OCI-LY7 (cell line): Measurements from ENCODE around the gene FIS1. TPM values are rescaled to one million over a fixed set of nuclear protein-coding genes. Genes with fewer than 3 reads are reported as not detected.
"Not testable (repeated sequence)": the region's sequence is repeated elsewhere in the genome, so short reads cannot be mapped to it uniquely, and the experiment has no call there.

Experiments used
- BruUV-seq: library from RNA; stranded (reverse); fragments of 400-500 nt; replicated peaks from 2 replicates; lab custom pipeline; 2021; lab: Mats Ljungman, UMichigan
- CTCF ChIA-PET: fragments of 300-600 bp; sonication (Branson Sonifier 250); formaldehyde crosslinking; loops from one replicate; lab custom pipeline; 2022; ENCODE audit warnings: antibody characterized with exemption; ENCODE audit not compliant: unreplicated experiment; lab: Charles Lee
- POLR2A ChIA-PET: fragments of 300-600 bp; sonication (Branson Sonifier 250); formaldehyde crosslinking; loops from one replicate; lab custom pipeline; 2022; ENCODE audit warnings: antibody characterized with exemption; lab: Charles Lee
- DNase-seq: peaks from one replicate; pipeline ENCODE4 v3.0.0-alpha.2; 2015; ENCODE audit warnings: low spot score
- H2AFZ ChIP-seq: fragments of 200-600 bp; sonication (generic), shearing (Covaris generic); 2 replicates; pipeline ENCODE4 v1.6.1; 2014; ENCODE audit warnings: mild to moderate bottlenecking, antibody characterized with exemption, low read length, moderate library complexity
- H3K27ac ChIP-seq: fragments of 200-600 bp; sonication (generic); 2 replicates; pipeline ENCODE4 v1.5.1; 2014; ENCODE audit warnings: mixed run types, low read depth, mild to moderate bottlenecking, moderate library complexity, low read length, inconsistent platforms; ENCODE audit not compliant: poor library complexity, severe bottlenecking
- H3K36me3 ChIP-seq: fragments of 200-600 bp; sonication (generic); 2 replicates; pipeline ENCODE4 v1.6.1; 2014; ENCODE audit warnings: mild to moderate bottlenecking, antibody characterized with exemption, low read length, moderate library complexity, mixed read lengths; ENCODE audit not compliant: insufficient read depth
- H3K4me1 ChIP-seq: fragments of 200-600 bp; sonication (generic); 2 replicates; pipeline ENCODE4 v1.5.1; 2014; ENCODE audit warnings: mild to moderate bottlenecking, low read length; ENCODE audit not compliant: insufficient read depth, poor library complexity, severe bottlenecking
- H3K4me2 ChIP-seq: fragments of 200-600 bp; sonication (generic); 2 replicates; pipeline ENCODE4 v1.6.1; 2014; ENCODE audit warnings: mild to moderate bottlenecking, low read length
- H3K4me3 ChIP-seq: fragments of 200-600 bp; sonication (generic); 2 replicates; pipeline ENCODE4 v1.5.1; 2014; ENCODE audit warnings: mild to moderate bottlenecking, low read depth, low read length; ENCODE audit not compliant: poor library complexity, severe bottlenecking
- H3K79me2 ChIP-seq: fragments of 200-600 bp; sonication (generic); 2 replicates; pipeline ENCODE4 v1.6.1; 2016; ENCODE audit warnings: low read depth, mild to moderate bottlenecking, low read length, moderate library complexity, mixed read lengths; ENCODE audit not compliant: insufficient read depth
- H3K9me2 ChIP-seq: fragments of 200-600 bp; sonication (generic); 2 replicates; pipeline ENCODE4 v1.6.1; 2016; ENCODE audit warnings: mild to moderate bottlenecking, low read length, mixed read lengths; ENCODE audit not compliant: insufficient read depth
- H3K9me3 ChIP-seq: fragments of 200-600 bp; sonication (generic); 2 replicates; pipeline ENCODE4 v1.6.1; 2014; ENCODE audit warnings: mild to moderate bottlenecking, mixed run types, low read length, mixed read lengths
- H4K20me1 ChIP-seq: fragments of 200-600 bp; sonication (generic); 2 replicates; pipeline ENCODE4 v1.6.1; 2014; ENCODE audit warnings: mild to moderate bottlenecking, antibody characterized with exemption, low read length, moderate library complexity, mixed read lengths; ENCODE audit not compliant: insufficient read depth
- EZH2phosphoT487 ChIP-seq: fragments of 200-600 bp; sonication (generic); IDR thresholded peaks from 2 replicates; pipeline ENCODE4 v1.6.1; 2018; ENCODE audit warnings: low read depth, borderline replicate concordance, mild to moderate bottlenecking, mixed run types, antibody characterized with exemption, low read length, moderate library complexity, mixed read lengths
- intact Hi-C: fragments of 100-400 bp; cut with micrococcal nuclease; formaldehyde crosslinking; loops from one replicate; pipeline ENCODE4 v1.10.0; 2022; ENCODE audit not compliant: unreplicated experiment
- total RNA-seq, 2 experiments: library from RNA; depleted of rRNA in 1 of 2; stranded (reverse); fragments of >200 nt in 1 of 2; shearing (Covaris generic) in 1 of 2; gene quantifications; 2 replicates each; pipeline ENCODE4 v1.2.3, GENCODE V29; 2014 to 2022
- TF ChIP-seq, protein P1 (sequence below): fragments of 200-600 bp; sonication (generic); conservative IDR thresholded peaks from 2 replicates; pipeline ENCODE4 v1.5.1; 2014; ENCODE audit warnings: mild to moderate bottlenecking, antibody characterized with exemption, low read length, moderate library complexity, mixed read lengths

Gene FIS1
- total RNA-seq, 2 experiments from 2014 or later, result 92.7 to 102 TPM

- Histone ChIP-seq H2AFZ (no peak overlapping the region), H3K9me2 (no peaks in the 10 kb centered on the region), H3K27ac (no peak overlapping the region), H3K9me3 (no peaks in the 10 kb centered on the region), H3K79me2 (no peaks in the 10 kb centered on the region), H3K4me1 (no peaks in the 10 kb centered on the region), H3K4me3 (no peak overlapping the region), H3K4me2 (no peak overlapping the region), H4K20me1 (no peaks in the 10 kb centered on the region), H3K36me3 (no peaks in the 10 kb centered on the region)
- POLR2A ChIA-PET, result no interaction called here
- no peak for TF ChIP-seq EZH2phosphoT487
- TF ChIP-seq, protein P1, sequence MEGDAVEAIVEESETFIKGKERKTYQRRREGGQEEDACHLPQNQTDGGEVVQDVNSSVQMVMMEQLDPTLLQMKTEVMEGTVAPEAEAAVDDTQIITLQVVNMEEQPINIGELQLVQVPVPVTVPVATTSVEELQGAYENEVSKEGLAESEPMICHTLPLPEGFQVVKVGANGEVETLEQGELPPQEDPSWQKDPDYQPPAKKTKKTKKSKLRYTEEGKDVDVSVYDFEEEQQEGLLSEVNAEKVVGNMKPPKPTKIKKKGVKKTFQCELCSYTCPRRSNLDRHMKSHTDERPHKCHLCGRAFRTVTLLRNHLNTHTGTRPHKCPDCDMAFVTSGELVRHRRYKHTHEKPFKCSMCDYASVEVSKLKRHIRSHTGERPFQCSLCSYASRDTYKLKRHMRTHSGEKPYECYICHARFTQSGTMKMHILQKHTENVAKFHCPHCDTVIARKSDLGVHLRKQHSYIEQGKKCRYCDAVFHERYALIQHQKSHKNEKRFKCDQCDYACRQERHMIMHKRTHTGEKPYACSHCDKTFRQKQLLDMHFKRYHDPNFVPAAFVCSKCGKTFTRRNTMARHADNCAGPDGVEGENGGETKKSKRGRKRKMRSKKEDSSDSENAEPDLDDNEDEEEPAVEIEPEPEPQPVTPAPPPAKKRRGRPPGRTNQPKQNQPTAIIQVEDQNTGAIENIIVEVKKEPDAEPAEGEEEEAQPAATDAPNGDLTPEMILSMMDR, result no peak
- no peak for DNase-seq
- BruUV-seq, result no TSS peak
- CTCF ChIA-PET, result no interaction called here
- intact Hi-C loops, result no loop called here
These were observed 24.8 kb upstream of the FIS1 start for GRCh38 chr7:101269664-101270063.

GRCh38 chr7:101265622-101266516 is 21.0 kb upstream of the FIS1 start:
- H4K20me1 ChIP-seq, result no peaks in the 10 kb centered on the region
- no peak overlapping the region for H3K27ac ChIP-seq
- intact Hi-C loops, result no loop called here

DNA sequence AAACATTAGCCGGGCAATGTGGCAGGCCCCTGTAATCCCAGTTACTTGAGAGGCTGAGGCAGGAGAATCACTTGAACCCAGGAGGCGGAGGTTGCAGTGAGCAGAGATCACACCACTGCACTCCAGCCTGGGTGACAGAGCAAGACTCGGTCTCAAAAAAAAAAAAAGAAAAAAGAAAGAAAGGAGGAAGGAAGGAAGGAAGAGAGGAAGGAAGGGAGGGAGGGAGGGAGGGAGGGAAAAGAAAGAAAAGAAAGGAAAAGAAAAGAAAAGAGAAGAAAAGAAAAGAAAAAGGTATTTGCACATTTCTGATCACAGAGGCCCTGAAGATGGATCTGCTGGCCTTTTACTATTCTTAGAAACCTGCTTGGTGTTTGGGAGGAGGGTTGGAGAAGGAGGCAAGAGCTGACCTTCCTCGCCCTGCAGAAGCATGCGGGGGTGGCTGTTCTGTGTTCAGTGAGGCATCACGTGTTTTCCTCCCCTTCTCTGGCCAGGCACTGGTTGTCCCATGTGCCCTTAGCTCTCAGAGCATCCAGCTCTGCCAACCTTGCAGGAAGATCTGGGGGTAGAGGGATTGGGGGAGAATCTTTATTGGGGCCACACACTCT is 19.3 kb upstream of the FIS1 start:
- DNase-seq, H2AFZ ChIP-seq, H3K4me3 ChIP-seq, H3K79me2 ChIP-seq, H3K9me3 ChIP-seq, H3K4me1 ChIP-seq, intact Hi-C loops, H4K20me1 ChIP-seq, POLR2A ChIA-PET, H3K36me3 ChIP-seq, CTCF ChIA-PET, BruUV-seq, H3K9me2 ChIP-seq, H3K27ac ChIP-seq, H3K4me2 ChIP-seq: not testable (repeated sequence)

More at GRCh38 chr7:101265622-101266516, 21.0 kb upstream of the FIS1 start:
- no peaks in the 10 kb centered on the region for H3K4me1 ChIP-seq
- H3K79me2 ChIP-seq, result no peaks in the 10 kb centered on the region
- no peak for DNase-seq
- ChIA-PET POLR2A (interaction anchor here (0.6 kb wide), 2 partner anchors 55 to 124 kb away, joined by 3 to 6 read pairs; no protein-coding TSS in a partner anchor), CTCF (interaction anchor here (1.1 kb wide), 1 partner anchor 17 kb away, joined by 3 read pairs; no protein-coding TSS in a partner anchor)
- no peak overlapping the region for H3K4me2 ChIP-seq
- TF ChIP-seq EZH2phosphoT487, result no peak
- TF ChIP-seq, protein P1, result no peak
- H3K9me3 ChIP-seq, result no peaks in the 10 kb centered on the region
- BruUV-seq, result no TSS peak
- H3K36me3 ChIP-seq, result no peaks in the 10 kb centered on the region
- no peak overlapping the region for H2AFZ ChIP-seq
- no peaks in the 10 kb centered on the region for H3K9me2 ChIP-seq
- no peak overlapping the region for H3K4me3 ChIP-seq
